ENCODE measurements around the gene SDHC.
"Not testable (repeated sequence)": the region's sequence is repeated elsewhere in the genome, so short reads cannot be mapped to it uniquely, and the experiment has no call there.

Gene SDHC

DNA sequence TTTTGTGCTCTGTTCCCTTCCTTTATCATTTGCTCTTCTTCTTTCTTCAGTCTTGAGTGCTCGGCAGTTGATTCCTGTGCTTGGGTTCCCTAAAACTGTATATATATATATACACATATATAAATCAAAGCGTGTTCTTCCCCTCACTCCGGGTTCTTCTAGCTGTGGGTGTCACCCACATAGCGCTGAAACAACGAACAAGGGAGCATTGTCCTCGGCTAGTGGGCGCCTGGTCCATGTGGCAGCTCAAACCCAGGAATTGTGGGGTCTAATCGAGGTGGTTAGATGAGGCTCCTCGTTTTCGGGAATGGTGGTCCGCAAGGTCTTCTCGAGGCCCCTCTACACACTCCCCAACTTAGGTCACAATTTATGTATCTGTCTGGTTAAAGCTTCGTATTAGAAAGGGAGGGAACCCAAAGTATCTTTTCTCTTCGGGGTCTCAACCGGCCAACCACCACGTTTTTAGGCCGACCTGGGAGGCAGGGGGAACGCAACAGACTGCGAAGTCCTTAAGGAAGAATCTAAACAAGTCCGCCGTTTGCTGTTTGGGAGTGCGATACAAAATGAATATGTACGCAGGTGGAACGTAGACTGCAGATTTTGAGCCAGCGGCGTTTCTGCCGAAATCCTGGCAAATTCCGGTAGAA is 504 bp upstream of the SDHC start:
- peaks cover 21% of the 10 kb centered on the region for H3K27me3 Mint-ChIP-seq (ENCODE audit: low read depth, poor library complexity)
- peak overlapping the region; percentile 100 for H3K4me3 Mint-ChIP-seq
- no peaks in the 10 kb centered on the region for H3K9me3 Mint-ChIP-seq
- H3K4me1 Mint-ChIP-seq: peaks cover 38% of the 10 kb centered on the region
- DNase-seq: no peak
- peaks cover 4% of the 10 kb centered on the region for H3K36me3 Mint-ChIP-seq (ENCODE audit: low read depth)
- H3K27ac Mint-ChIP-seq: peak overlapping the region; percentile 99
- no peak for TF ChIP-seq CTCF (IDR thresholded peaks at IDR 0.05)

GRCh38 chr1:161315841-161316674 is 1.9 kb downstream of the SDHC start:
- H3K27me3 Mint-ChIP-seq (ENCODE audit: low read depth, poor library complexity); H3K36me3 Mint-ChIP-seq (ENCODE audit: low read depth); H3K9me3 Mint-ChIP-seq; DNase-seq: not testable (repeated sequence)
- Mint-ChIP-seq H3K4me1 (peaks cover 32% of the 10 kb centered on the region), H3K4me3 (peak overlapping the region; percentile 100), H3K27ac (peak overlapping the region; percentile 36)

DNA sequence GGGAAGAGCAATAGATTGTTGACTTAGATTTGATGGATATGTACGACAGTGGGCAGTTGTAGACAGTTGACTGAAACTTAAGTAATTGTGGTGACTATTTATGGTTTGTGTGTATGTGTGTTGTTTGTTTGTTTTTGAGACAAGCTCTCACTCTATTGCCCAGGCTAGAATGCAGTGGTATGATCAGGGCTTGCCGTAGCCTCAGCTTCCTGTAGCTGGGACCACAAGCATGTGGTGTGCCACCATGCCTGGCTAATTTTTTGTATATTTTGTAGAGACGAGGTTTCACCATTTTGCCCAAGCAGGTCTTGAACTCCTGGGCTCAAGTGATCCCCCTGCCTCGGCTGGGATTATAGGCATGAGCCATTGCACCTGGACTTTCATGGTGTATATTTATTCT is 9.8 kb downstream of the SDHC start:
- DNase-seq: no peak
- H3K4me3 Mint-ChIP-seq: no peak overlapping the region

DNA sequence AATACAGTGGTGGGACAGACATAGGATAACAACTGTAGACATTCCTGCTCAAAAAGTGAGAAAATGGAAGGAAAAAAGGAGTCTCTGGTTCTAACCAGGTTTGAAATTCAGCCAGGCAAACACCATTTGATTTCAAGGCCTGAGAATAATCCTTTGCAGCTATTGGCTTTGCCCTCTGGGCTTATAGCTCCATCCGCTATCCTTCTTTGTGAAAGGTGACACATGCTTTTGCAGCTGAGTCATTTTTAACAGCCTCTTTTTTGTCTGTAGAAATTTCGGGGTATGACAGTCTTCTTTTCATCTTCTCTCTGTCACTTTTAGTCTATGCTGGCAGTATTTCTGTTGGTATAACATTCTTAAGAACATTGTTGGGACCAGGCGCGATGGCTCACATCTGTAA is 16.2 kb downstream of the SDHC start:
- H3K27ac Mint-ChIP-seq: no peak overlapping the region
- no peaks in the 10 kb centered on the region for H3K4me1 Mint-ChIP-seq
- no peak overlapping the region for H3K4me3 Mint-ChIP-seq
- H3K36me3 Mint-ChIP-seq (ENCODE audit: low read depth): peaks cover 71% of the 10 kb centered on the region
- H3K27me3 Mint-ChIP-seq (ENCODE audit: low read depth, poor library complexity): peaks cover 3% of the 10 kb centered on the region
- TF ChIP-seq CTCF (IDR thresholded peaks at IDR 0.05): no peak
- H3K9me3 Mint-ChIP-seq: no peaks in the 10 kb centered on the region
- no peak for DNase-seq

More for the DNA sequence above, 9.8 kb downstream of the SDHC start:
- TF ChIP-seq CTCF (IDR thresholded peaks at IDR 0.05): no peak
- H3K27me3 Mint-ChIP-seq (ENCODE audit: low read depth, poor library complexity): no peaks in the 10 kb centered on the region
- no peaks in the 10 kb centered on the region for H3K4me1 Mint-ChIP-seq
- H3K27ac Mint-ChIP-seq: no peak overlapping the region
- H3K36me3 Mint-ChIP-seq (ENCODE audit: low read depth): peaks cover 39% of the 10 kb centered on the region
- no peaks in the 10 kb centered on the region for H3K9me3 Mint-ChIP-seq

DNA sequence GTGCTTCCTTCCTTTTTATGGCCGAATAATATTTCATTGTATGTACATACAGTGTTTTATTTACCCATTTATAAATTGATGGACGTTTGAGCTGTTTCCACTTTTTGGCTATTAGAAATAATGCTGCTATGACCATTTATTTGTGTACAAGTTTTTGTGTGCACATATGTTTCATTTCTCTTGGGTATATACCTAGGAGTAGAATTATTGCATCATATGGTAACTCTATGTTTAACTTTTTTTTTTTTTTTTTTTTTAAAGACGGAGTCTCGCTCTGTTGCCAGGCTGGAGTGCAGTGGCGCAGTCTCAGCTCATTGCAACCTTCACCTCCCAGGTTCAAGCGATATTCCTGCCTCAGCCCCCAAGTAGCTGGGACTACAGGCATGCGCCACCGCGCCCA is 19.0 kb downstream of the SDHC start:
- no peak for TF ChIP-seq CTCF (IDR thresholded peaks at IDR 0.05)
- DNase-seq: no peak
- no peaks in the 10 kb centered on the region for H3K4me1 Mint-ChIP-seq
- H3K27me3 Mint-ChIP-seq (ENCODE audit: low read depth, poor library complexity): peaks cover 3% of the 10 kb centered on the region
- H3K36me3 Mint-ChIP-seq (ENCODE audit: low read depth): peaks cover 65% of the 10 kb centered on the region
- no peaks in the 10 kb centered on the region for H3K9me3 Mint-ChIP-seq
- H3K27ac Mint-ChIP-seq: no peak overlapping the region
- H3K4me3 Mint-ChIP-seq: no peak overlapping the region

DNA sequence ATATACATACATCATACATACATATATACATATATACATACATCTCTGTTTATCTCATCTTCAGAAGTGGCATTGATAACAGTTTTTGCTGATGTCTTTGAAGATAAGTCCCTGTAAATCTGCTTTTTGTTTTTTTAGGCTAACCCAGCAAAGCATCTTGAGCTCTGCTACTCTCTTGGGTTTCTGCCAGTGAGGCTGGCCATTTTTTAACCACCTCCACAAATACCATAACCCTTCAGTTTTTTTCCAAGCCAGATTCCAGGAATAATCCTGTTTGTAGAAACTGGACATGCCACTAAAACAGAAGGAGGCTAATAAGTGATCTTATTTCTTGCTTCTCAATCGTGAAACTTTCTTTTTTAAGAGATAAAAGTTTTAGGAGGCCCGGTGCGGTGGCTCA is 21.6 kb downstream of the SDHC start:
- peaks cover 68% of the 10 kb centered on the region for H3K36me3 Mint-ChIP-seq (ENCODE audit: low read depth)
- H3K9me3 Mint-ChIP-seq: no peaks in the 10 kb centered on the region
- H3K27ac Mint-ChIP-seq: no peak overlapping the region
- no peak overlapping the region for H3K4me3 Mint-ChIP-seq
- DNase-seq: no peak
- H3K4me1 Mint-ChIP-seq: no peaks in the 10 kb centered on the region
- peaks cover 2% of the 10 kb centered on the region for H3K27me3 Mint-ChIP-seq (ENCODE audit: low read depth, poor library complexity)
- no peak for TF ChIP-seq CTCF (IDR thresholded peaks at IDR 0.05)
